Measurements from ENCODE around the gene OR2T10.

DNA sequence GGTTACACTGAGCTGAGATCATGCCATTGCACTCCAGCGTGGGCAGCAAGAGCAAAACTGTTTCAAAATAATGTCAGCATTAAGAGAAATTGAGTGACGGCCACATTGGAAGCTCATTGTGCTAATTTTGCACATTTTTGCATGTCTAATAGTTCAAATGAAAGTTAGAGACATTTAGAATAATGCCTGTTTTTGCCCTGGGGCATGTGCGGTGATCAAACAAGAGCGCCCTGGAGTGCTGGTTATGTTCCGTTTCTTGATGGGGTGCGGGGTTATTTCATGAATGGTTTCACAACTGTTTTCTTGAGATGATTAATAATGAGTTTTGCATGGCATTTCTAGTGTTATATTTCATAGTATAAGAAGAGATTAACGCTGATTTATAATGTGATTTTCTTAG lies 24.3 kb upstream of the OR2T10 start:
- TF ChIP-seq, protein P1, sequence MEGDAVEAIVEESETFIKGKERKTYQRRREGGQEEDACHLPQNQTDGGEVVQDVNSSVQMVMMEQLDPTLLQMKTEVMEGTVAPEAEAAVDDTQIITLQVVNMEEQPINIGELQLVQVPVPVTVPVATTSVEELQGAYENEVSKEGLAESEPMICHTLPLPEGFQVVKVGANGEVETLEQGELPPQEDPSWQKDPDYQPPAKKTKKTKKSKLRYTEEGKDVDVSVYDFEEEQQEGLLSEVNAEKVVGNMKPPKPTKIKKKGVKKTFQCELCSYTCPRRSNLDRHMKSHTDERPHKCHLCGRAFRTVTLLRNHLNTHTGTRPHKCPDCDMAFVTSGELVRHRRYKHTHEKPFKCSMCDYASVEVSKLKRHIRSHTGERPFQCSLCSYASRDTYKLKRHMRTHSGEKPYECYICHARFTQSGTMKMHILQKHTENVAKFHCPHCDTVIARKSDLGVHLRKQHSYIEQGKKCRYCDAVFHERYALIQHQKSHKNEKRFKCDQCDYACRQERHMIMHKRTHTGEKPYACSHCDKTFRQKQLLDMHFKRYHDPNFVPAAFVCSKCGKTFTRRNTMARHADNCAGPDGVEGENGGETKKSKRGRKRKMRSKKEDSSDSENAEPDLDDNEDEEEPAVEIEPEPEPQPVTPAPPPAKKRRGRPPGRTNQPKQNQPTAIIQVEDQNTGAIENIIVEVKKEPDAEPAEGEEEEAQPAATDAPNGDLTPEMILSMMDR (IDR thresholded peaks at IDR 0.05; ENCODE audit: low read depth, low read length) = no peak
- no peak for TF ChIP-seq EZH2phosphoT487 (IDR thresholded peaks at IDR 0.05; ENCODE audit: low read depth)

Data from OCI-LY3 (cell line).